ENCODE results near the gene ACYP1. TPM values are rescaled to one million over a fixed set of nuclear protein-coding genes. Genes with fewer than 3 reads are reported as not detected.

ACYP1 gene
- total and polyA plus RNA-seq, 9 of the 15 experiments (the other 6 are each of a cell fraction or from before 2014, with no cell fraction given): 19.9 to 113 (median 52.3) TPM

DNA sequence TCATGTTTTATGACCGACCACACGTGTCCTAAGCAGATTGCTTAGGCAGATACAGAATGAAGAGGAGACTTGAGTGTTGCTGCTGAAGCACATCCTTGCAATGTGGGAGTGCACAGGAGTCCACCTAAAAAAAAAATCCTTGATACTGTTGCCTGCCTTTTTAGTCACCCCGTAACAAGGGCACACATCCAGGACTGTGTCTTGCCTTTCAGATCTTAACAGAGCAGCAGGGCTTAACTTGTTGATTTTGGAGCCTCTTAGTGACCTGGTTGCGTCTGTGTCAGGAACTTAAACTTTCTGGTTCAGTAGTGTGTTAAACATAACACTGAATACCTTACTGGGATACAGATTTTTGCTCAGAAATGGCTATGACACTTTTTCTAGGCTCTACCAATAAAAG lies 54.6 kb downstream of the ACYP1 start:
- FAIRE-seq (no peak), ATAC-seq (no peak), DNase-seq (ENCODE audit: extremely low read depth in 1 of 4, low spot score in 3 of 4) (no peak)
- Histone ChIP-seq H3K79me2 (ENCODE audit: control insufficient read depth, insufficient read depth, low read length) (peaks cover 6% of the 10 kb centered on the region; the same call in 2 of the 3 replicates), H3K9me3 (replicated peaks; ENCODE audit: control insufficient read depth, insufficient read depth, low read depth, low read length) (no peaks in the 10 kb centered on the region), H3K4me3 (no peak overlapping the region), H3K9me1 (ENCODE audit: control insufficient read depth, insufficient read depth, low read length) (no peaks in the 10 kb centered on the region), H4K20me1 (replicated peaks; ENCODE audit: control insufficient read depth, insufficient read depth, low read length) (no peaks in the 10 kb centered on the region), H2AFZ (ENCODE audit: low read depth, low read length) (no peak overlapping the region), H3K9ac (ENCODE audit: insufficient read depth in 1 of 2, low read depth in 2 of 2, low read length in 2 of 2) (no peak overlapping the region), H3K27ac (ENCODE audit: extremely low read depth, low read depth, low read length) (no peak overlapping the region), H3K27me3 (ENCODE audit: control insufficient read depth in 2 of 2, insufficient read depth in 2 of 2, low read length in 2 of 2) (no peaks in the 10 kb centered on the region), H3K4me2 (ENCODE audit: insufficient read depth, low read length) (no peak overlapping the region), H3K4me1 (replicated peaks in 1 of 2; ENCODE audit: control insufficient read depth in 2 of 2, insufficient read depth in 2 of 2, low read length in 2 of 2) (no peaks in the 10 kb centered on the region; a peak in 2 of 5 replicates), H3K36me3 (ENCODE audit: control insufficient read depth, insufficient read depth, low read length) (peaks cover 81% of the 10 kb centered on the region)
- POLR2A ChIA-PET: no interaction called here
- intact Hi-C loops (cut with micrococcal nuclease): no loop called here
- CTCF ChIA-PET (ENCODE audit: low intra/inter-chr PET ratio): no interaction called here
- in situ Hi-C loops (cut with MboI): no loop called here
- 73% methylated on average over 4 of the region's 4 CpGs for WGBS (ENCODE audit: insufficient coverage, low coverage, missing lambda C conversion rate)
- BruUV-seq (replicated peaks): no TSS peak
- TF ChIP-seq ETV5 (CRISPR knock-in tag; IDR thresholded peaks at IDR 0.05; ENCODE audit: low read depth) (no peak), PRPF4 (IDR thresholded peaks at IDR 0.05; ENCODE audit: insufficient read depth, low read depth, low read length, poor library complexity, severe bottlenecking) (no peak), KLF6 (CRISPR knock-in tag; IDR thresholded peaks at IDR 0.05; ENCODE audit: borderline replicate concordance) (no peak), COPS2 (conservative IDR thresholded peaks at IDR 0.05) (no peak), ZBTB7A (IDR thresholded peaks at IDR 0.05; ENCODE audit: borderline replicate concordance, control insufficient read depth, low read depth, low read length) (no peak), SRSF9 (IDR thresholded peaks at IDR 0.05; ENCODE audit: borderline replicate concordance, low read depth, low read length) (no peak), MTF1 (CRISPR knock-in tag; IDR thresholded peaks at IDR 0.05; ENCODE audit: borderline replicate concordance) (no peak), HDAC8 (tag; IDR thresholded peaks at IDR 0.05) (no peak), SMAD3 (CRISPR knock-in tag; conservative IDR thresholded peaks at IDR 0.05) (no peak), POLR2B (IDR thresholded peaks at IDR 0.05; ENCODE audit: low read depth, partially characterized antibody) (no peak), ZNF134 (CRISPR knock-in tag; conservative IDR thresholded peaks at IDR 0.05) (no peak), MAFK (IDR thresholded peaks at IDR 0.05; ENCODE audit: low read length) (no peak)
- TF ChIP-seq, protein P1, sequence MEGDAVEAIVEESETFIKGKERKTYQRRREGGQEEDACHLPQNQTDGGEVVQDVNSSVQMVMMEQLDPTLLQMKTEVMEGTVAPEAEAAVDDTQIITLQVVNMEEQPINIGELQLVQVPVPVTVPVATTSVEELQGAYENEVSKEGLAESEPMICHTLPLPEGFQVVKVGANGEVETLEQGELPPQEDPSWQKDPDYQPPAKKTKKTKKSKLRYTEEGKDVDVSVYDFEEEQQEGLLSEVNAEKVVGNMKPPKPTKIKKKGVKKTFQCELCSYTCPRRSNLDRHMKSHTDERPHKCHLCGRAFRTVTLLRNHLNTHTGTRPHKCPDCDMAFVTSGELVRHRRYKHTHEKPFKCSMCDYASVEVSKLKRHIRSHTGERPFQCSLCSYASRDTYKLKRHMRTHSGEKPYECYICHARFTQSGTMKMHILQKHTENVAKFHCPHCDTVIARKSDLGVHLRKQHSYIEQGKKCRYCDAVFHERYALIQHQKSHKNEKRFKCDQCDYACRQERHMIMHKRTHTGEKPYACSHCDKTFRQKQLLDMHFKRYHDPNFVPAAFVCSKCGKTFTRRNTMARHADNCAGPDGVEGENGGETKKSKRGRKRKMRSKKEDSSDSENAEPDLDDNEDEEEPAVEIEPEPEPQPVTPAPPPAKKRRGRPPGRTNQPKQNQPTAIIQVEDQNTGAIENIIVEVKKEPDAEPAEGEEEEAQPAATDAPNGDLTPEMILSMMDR (IDR thresholded peaks at IDR 0.05 in 2 of 3, conservative IDR thresholded peaks at IDR 0.05 in 1 of 3; ENCODE audit: insufficient read depth in 2 of 3, low read depth in 1 of 3, low read length in 3 of 3): no peak
- TF ChIP-seq, protein P2, sequence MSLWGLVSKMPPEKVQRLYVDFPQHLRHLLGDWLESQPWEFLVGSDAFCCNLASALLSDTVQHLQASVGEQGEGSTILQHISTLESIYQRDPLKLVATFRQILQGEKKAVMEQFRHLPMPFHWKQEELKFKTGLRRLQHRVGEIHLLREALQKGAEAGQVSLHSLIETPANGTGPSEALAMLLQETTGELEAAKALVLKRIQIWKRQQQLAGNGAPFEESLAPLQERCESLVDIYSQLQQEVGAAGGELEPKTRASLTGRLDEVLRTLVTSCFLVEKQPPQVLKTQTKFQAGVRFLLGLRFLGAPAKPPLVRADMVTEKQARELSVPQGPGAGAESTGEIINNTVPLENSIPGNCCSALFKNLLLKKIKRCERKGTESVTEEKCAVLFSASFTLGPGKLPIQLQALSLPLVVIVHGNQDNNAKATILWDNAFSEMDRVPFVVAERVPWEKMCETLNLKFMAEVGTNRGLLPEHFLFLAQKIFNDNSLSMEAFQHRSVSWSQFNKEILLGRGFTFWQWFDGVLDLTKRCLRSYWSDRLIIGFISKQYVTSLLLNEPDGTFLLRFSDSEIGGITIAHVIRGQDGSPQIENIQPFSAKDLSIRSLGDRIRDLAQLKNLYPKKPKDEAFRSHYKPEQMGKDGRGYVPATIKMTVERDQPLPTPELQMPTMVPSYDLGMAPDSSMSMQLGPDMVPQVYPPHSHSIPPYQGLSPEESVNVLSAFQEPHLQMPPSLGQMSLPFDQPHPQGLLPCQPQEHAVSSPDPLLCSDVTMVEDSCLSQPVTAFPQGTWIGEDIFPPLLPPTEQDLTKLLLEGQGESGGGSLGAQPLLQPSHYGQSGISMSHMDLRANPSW (CRISPR knock-in tag; IDR thresholded peaks at IDR 0.05): no peak
- TF ChIP-seq, protein P3, sequence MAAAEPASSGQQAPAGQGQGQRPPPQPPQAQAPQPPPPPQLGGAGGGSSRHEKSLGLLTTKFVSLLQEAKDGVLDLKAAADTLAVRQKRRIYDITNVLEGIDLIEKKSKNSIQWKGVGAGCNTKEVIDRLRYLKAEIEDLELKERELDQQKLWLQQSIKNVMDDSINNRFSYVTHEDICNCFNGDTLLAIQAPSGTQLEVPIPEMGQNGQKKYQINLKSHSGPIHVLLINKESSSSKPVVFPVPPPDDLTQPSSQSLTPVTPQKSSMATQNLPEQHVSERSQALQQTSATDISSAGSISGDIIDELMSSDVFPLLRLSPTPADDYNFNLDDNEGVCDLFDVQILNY (CRISPR knock-in tag; IDR thresholded peaks at IDR 0.05): no peak
